ENCODE measurements around the gene NFIA.

DNA sequence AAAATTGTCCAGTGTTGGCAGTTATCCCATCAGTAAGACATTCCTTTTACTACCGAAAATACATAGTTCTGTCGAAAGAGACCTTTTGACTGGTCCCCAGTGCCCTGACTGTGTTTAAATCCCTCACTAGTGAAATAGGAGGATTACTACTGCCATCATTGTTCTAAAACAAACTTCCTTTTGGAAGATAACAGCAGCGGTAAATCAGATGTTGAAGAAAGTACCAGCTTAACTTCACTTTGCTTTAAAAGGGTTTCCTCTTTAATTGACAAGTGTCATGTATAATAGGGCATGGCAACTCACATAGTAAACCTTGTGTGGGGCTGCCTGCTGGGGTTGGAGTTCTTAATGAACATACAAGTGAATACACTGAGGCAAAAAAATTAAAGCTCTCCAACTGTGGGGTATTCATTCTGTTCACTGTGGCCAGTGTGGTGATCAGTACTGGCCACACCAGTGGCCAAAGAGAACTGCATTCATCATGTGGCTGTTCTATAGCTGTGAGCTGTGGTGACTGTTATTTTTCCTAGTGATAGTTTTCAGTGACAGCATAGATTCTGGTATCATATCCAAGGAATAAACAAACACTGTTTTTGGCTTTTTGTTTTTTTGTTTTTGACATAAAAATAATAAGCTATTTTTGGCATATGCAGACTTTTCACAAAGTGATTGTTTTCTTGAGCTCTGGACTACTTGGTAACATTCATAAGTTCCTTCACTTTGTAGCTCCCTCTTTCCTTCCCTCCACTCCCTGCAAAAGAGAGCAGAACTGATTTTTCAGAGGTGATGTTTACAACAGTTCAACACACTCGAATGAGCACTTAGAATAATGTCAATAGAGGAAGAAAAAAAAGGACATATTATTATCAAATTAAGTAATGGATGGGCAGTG lies 74.5 kb downstream of the NFIA start:
- TF ChIP-seq DDIT3 (CRISPR knock-in tag; IDR thresholded peaks at IDR 0.05) = no peak
- TF ChIP-seq, protein P1, sequence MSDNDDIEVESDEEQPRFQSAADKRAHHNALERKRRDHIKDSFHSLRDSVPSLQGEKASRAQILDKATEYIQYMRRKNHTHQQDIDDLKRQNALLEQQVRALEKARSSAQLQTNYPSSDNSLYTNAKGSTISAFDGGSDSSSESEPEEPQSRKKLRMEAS (IDR thresholded peaks at IDR 0.05) = no peak
- no peak for TF ChIP-seq POLR2A (IDR thresholded peaks at IDR 0.05; ENCODE audit: insufficient read depth in 1 of 2, low read depth in 2 of 2, low read length in 2 of 2)
